HL-60/S4 (cell line): ENCODE data around the gene IGSF5.

ENCODE experiments used
- in situ Hi-C: fragments of 300-500 bp; cut with MboI; formaldehyde crosslinking; loops from 2 replicates; pipeline ENCODE4 v1.14.3; 2022; ENCODE audit warnings: low sequenced_read_pairs

Gene IGSF5

DNA sequence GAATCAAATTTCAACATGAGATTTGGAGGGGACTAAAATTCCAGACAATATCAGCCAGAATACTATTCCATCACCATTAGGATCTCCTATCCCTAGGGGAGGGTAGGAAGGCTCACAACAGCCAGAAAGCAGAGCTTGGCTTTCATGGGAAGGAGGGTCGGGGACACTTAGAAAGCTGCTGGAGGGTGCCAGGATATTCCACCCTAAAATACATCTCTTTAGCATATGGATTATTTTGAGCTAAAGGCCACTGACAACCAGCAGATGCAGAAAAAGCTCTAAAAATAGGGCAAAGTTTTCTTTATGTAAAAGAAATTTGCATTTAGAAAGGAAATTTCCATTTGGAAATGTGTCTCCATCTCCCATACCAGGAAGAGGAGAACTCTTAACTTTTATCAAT is 68.0 kb downstream of the IGSF5 start:
- in situ Hi-C loops = no loop called here

GRCh38 chr21:39818557-39818956 is 73.6 kb downstream of the IGSF5 start:
- in situ Hi-C loops = no loop called here

- in situ Hi-C loops = no loop called here
These were observed 77.1 kb downstream of the IGSF5 start for GRCh38 chr21:39822042-39822441.

- in situ Hi-C loops = no loop called here
These were observed 80.3 kb downstream of the IGSF5 start for GRCh38 chr21:39825250-39825649.

GRCh38 chr21:39834543-39834942 is 89.6 kb downstream of the IGSF5 start:
- in situ Hi-C loops = no loop called here

- in situ Hi-C loops = no loop called here
These were observed 92.9 kb downstream of the IGSF5 start for GRCh38 chr21:39837861-39838359.

DNA sequence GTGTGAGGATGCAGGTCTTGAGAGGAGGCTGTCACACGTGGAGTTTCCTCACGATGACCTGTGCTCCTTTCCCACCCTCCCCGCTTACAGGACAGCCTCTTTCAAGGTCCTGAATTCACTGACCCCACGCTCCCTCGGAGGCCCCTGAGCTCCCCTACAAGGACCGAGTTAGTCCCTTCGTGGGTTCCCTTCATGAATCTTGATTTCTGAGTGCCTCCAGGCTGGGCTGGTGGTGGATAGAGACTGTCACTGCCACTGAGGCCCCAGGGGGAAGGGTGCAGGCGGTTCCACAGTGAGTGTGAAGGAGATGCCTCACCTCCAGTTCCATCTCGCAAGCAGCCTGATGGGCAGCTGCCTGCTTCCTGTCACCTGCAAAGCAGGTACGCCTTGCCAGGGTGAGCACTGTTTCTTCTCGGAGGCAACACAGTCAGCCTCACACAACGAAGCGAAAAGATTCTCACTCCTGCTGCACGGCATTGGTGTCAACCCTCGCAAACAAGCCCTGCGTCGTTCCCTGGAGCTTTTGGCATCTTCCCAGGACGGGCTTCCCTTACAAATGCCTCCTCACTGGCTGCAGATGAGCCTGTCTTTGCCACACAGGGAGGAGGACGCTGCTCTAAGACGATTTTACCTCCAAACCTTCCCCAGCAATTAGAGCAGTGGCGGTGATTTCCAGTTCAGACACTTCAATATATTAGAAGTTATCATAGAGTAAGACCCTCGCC is 95.6 kb downstream of the IGSF5 start:
- in situ Hi-C loops = no loop called here

DNA sequence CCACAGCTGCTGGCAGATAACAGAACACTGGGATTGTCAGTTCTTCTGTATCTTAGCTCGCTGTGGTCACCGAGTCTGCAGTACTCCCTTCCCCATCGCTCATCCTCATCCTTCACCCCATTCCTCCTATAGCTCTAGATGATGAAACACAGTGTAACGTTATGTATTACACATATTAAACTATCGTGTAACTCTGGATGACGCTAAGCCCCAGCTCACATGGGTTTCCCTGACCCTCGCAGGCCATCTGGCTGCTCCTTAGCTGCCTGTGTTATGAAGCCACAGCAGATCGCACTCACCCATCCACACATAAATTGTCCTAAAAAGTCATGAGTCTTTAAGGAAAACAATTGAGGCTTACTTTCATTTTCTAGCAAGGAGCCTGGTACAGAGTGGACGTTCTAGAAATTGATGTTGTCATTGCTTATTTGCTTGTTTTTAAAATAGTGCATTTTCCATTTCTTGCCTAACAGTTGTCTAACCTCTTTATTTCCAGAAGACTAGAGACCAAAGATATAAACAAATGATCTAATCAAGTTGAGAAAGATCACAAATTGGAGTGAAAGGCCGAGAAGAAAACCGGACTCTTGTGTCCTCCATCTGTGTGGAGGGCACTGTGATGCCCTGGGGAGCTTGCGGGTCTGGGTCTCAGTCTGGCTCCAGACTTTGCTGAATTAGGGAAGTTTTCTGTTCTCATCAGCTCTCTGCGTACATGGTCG is 97.9 kb downstream of the IGSF5 start:
- in situ Hi-C loops = no loop called here

GRCh38 chr21:39843483-39843882 is 98.5 kb downstream of the IGSF5 start:
- in situ Hi-C loops = no loop called here

- in situ Hi-C loops = no loop called here
These were observed 98.9 kb downstream of the IGSF5 start for GRCh38 chr21:39843916-39844315.

DNA sequence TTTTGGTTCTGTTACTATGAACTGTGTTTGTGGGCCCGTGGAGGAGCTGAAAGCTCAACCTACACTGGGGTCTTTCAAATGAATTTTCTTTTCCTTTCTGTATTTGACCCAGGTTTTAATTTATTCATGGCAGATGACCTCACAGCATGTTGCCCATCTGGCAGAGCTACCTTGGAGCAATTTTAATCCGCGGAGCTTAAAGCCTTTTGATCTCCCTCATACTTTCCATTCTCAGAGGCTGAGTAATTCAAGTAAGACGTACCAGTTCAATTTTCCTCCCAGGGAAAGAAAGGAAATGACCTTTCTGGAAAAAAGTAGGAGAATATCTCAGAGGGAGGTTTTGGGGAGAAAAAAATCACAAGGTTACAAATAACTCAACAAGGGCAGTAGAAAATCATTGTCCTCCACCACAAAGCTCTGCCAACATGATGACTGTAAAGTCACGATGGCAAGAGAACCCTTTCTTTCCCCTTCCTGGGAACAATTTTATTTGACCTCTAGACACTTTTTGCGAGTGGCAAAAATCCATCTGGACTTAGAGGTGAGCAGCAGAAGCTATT is 100.7 kb downstream of the IGSF5 start:
- in situ Hi-C loops = no loop called here

GRCh38 chr21:39847877-39848276 is 102.9 kb downstream of the IGSF5 start:
- in situ Hi-C loops = no loop called here

DNA sequence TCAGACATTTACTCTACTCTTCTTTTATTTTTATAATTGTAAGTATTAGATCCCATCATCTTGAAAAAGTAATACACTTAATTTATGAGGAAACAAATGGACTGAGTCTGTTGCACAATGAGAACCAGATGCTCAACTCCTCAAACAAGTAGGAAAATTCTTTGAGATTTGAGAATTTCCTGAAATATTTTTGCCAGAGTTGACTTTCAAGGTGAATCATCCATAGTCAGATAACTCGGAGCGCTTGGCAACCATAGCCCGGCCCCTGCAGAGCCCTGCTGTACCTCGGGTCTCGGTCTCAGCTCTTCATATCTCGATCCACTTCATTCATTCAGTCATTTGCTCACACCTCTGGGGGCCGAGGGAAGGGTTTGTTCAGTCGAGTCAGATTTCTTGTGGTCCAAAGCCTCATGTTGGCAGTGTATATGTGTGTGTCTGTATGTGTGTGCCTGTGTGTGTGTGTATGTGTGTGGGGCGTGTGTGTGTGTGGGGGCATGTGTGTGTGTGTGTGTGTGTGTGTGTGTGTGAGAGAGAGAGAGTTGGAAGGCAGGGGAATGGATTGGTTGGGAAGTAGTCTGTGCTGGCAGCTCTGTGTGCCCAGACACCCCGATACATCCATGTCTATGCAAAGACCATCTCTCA is 104.2 kb downstream of the IGSF5 start:
- in situ Hi-C loops = no loop called here

- in situ Hi-C loops = loop anchor here (10.0 kb wide), 1 partner anchor 274 kb away; no protein-coding TSS in a partner anchor
These were observed 105.3 kb downstream of the IGSF5 start for GRCh38 chr21:39850333-39850732.

DNA sequence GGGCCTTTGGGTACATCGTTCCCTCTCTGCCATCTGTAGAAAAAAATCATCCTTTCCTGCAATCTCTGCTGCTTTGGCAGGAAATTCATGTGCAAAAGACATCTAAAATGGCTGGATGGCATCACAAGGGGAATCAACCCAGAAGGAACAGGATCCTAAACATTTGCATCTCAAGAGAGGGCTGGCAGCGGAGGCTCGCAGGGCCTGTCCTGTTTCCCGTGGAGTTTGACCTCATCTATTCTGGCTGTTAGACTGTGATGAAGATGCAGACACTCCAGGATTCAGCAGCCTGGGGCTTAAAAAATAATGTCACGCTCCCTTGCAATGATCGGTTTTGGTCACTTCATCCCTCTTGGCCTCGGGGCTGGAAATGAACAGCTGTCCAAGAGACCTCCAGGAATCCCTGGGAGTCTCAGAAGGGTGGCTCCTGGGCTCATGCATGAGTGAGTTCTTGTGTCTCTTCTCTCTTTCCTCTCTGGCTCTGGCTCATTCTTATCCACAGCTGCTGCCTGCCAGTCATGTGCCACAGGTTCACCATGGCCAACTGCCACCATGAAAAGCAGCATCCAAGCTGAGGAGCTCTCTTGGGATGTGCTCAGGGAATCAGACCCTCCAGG is 106.1 kb downstream of the IGSF5 start:
- in situ Hi-C loops = loop anchor here (10.0 kb wide), 1 partner anchor 274 kb away; no protein-coding TSS in a partner anchor
